Muscle layer of colon (tissue), 2 donors: ENCODE results near the gene PSMD14.

Source experiments
- H3K27ac ChIP-seq: one replicate; pipeline ENCODE4 v1.7.0; 2013; ENCODE audit warnings: low read depth, mild to moderate bottlenecking, low read length, moderate library complexity
- H3K27me3 ChIP-seq, 2 donors: one replicate each; pipeline ENCODE4 v1.7.0; 2013; ENCODE audit warnings: low read length in 2 of 2, mild to moderate bottlenecking in 2 of 2; ENCODE audit not compliant: insufficient read depth in 2 of 2, control insufficient read depth in 1 of 2
- H3K36me3 ChIP-seq: one replicate; pipeline ENCODE4 v1.7.0; 2013; ENCODE audit warnings: mild to moderate bottlenecking, low read length; ENCODE audit not compliant: insufficient read depth
- H3K4me1 ChIP-seq: one replicate; pipeline ENCODE4 v1.7.0; 2013; ENCODE audit warnings: mild to moderate bottlenecking, low read length; ENCODE audit not compliant: insufficient read depth
- H3K4me3 ChIP-seq, 2 donors: one replicate each; pipeline ENCODE4 v1.7.0; 2013; ENCODE audit warnings: low read length in 2 of 2, low read depth in 1 of 2, mild to moderate bottlenecking in 1 of 2, moderate library complexity in 1 of 2
- H3K9ac ChIP-seq: one replicate; pipeline ENCODE4 v1.7.0; 2013; ENCODE audit warnings: low read length
- H3K9me3 ChIP-seq: one replicate; pipeline ENCODE4 v1.7.0; 2013; ENCODE audit warnings: mild to moderate bottlenecking, low read length
- donor health status: abdominal sarcoma.
- donor health status: Adenocarcinoma of cecum.

PSMD14 gene

DNA sequence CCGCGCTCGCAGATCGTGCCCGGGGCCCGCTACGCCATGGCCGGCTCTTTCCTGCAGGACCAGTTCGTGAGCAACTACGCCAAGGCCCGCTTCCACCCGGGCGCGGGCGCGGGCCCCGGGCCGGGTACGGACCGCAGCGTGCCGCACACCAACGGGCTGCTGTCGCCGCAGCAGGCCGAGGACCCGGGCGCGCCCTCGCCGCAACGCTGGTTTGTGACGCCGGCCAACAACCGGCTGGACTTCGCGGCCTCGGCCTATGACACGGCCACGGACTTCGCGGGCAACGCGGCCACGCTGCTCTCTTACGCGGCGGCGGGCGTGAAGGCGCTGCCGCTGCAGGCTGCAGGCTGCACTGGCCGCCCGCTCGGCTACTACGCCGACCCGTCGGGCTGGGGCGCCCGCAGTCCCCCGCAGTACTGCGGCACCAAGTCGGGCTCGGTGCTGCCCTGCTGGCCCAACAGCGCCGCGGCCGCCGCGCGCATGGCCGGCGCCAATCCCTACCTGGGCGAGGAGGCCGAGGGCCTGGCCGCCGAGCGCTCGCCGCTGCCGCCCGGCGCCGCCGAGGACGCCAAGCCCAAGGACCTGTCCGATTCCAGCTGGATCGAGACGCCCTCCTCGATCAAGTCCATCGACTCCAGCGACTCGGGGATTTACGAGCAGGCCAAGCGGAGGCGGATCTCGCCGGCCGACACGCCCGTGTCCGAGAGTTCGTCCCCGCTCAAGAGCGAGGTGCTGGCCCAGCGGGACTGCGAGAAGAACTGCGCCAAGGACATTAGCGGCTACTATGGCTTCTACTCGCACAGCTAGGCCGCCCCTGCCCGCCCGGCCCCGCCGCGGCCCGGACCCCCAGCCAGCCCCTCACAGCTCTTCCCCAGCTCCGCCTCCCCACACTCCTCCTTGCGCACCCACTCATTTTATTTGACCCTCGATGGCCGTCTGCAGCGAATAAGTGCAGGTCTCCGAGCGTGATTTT, 115.5 kb downstream of the PSMD14 start:
- Histone ChIP-seq H3K4me1 (peaks cover 9% of the 10 kb centered on the region), H3K9ac (no peak overlapping the region), H3K36me3 (no peaks in the 10 kb centered on the region), H3K9me3 (peaks cover 12% of the 10 kb centered on the region), H3K27me3 (peaks cover 95 to 97% of the 10 kb centered on the region in 2 donors), H3K27ac (no peak overlapping the region), H3K4me3 (peak overlapping the region in 1 of 2 donors; percentile 12)

DNA sequence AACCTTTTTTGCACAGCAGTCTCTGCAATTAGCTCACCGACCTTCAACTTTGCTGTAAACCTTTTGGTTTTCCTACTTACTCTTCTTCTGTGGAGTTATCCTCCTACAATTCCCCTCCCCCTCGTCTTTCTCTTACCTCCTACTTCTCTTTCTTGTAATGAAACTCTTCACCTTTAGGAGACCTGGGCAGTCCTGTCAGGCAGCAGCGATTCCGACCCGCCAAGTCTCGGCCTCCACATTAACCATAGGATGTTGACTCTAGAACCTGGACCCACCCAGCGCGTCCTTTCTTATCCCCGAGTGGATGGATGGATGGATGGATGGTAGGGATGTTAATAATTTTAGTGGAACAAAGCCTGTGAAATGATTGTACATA, 116.2 kb downstream of the PSMD14 start:
- Histone ChIP-seq H3K27ac (no peak overlapping the region), H3K27me3 (peaks cover 92 to 93% of the 10 kb centered on the region in 2 donors), H3K9ac (no peak overlapping the region), H3K9me3 (peaks cover 12% of the 10 kb centered on the region), H3K36me3 (no peaks in the 10 kb centered on the region), H3K4me3 (no peak overlapping the region), H3K4me1 (peaks cover 5% of the 10 kb centered on the region)

DNA sequence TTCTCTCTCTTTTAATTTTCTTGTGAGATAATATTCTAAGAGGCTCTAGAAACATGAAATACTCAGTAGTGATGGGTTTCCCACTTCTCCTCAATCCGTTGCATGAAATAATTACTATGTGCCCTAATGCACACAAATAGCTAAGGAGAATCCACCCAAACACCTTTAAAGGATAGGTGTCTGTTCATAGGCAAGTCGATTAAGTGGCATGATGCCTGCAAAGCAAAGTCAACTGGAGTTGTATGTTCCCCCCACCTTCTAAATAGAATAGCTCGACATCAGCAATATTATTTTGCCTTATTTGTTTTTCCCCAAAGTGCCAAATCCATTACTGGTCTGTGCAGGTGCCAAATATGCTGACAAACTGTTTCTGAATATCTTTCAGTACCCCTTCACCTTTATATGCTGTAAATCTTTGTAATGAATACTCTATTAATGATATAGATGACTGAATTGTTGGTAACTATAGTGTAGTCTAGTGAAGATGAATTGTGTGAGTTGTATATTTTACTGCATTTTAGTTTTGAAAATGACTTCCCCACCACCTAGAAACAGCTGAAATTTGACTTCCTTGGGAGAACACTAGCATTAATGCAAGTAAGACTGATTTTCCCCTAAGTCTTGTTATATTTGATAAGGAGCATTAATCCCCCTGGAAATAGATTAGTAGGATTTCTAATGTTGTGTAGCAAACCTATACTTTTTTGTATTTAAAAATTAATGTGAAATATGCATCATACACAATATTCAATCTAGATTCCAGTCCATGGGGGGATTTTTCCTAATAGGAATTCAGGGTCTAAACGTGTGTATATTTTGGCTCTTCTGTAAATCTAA, 116.9 kb downstream of the PSMD14 start:
- Histone ChIP-seq H3K27ac (no peak overlapping the region), H3K36me3 (no peaks in the 10 kb centered on the region), H3K4me1 (peaks cover 5% of the 10 kb centered on the region), H3K9me3 (peaks cover 12% of the 10 kb centered on the region), H3K27me3 (peaks cover 89 to 91% of the 10 kb centered on the region in 2 donors), H3K4me3 (no peak overlapping the region), H3K9ac (no peak overlapping the region)

DNA sequence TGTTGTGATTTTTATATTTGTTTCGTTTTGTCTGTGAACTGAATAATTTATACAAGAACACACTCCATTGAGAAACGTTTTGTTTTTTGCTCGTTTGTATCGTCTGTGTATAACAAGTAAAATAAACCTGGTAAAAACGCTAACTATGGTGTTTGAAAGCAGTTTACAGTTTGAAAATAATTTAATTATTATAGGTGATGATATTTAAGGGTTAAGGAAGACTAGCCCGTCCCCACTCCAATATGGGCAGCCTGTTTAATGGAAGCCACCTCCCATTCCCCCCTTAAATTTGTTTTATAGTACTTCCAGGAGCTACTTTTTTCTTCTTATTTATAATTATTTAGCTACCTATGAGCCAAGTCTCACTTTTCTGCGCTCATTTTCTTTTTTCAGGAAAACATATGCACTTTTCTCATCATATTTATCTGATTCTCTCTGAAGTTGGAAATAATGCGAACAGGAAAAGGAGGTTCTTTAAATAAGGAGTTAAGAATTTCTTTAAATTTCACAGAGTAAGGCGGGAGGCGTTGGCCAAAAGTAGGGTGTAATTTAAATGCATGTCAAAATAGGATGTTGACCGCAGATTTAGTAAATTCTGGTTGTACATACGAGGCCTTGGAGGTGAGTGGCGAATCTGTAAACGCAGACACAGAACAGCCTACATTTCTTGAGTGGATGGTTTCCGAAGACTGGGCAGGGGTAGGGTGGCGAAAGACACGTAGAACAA, 117.7 kb downstream of the PSMD14 start:
- peaks cover 82 to 83% of the 10 kb centered on the region in 2 donors for H3K27me3 ChIP-seq
- peaks cover 5% of the 10 kb centered on the region for H3K4me1 ChIP-seq
- no peak overlapping the region for H3K4me3 ChIP-seq
- no peak overlapping the region for H3K9ac ChIP-seq
- peaks cover 12% of the 10 kb centered on the region for H3K9me3 ChIP-seq
- H3K36me3 ChIP-seq = no peaks in the 10 kb centered on the region
- no peak overlapping the region for H3K27ac ChIP-seq

DNA sequence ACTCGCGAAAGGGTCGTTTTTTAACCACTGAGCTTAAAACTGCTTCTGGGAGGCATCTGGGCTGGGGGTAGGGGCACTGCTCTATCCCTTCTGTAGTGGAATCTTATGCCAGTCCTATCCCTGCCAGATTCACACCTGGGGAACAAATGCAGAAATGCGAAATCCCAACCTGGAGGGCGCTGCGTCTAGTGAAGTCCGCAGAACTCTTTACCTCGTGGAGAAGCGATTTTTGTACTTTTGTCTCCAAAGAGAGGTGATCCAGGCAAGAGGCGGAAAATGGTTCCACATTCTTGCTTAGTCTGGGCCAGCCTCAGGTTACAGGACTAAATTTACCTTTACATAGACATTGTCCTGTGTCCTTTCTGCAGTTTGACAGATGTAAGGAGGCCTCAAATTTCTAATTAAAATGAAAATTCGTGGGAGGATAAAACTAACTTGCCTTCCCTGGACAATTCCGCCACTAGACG, 118.3 kb downstream of the PSMD14 start:
- H3K4me3 ChIP-seq = no peak overlapping the region
- H3K9ac ChIP-seq = no peak overlapping the region
- H3K27ac ChIP-seq = no peak overlapping the region
- H3K4me1 ChIP-seq = peaks cover 5% of the 10 kb centered on the region
- H3K36me3 ChIP-seq = no peaks in the 10 kb centered on the region
- H3K9me3 ChIP-seq = peaks cover 12% of the 10 kb centered on the region
- H3K27me3 ChIP-seq = peaks cover 76 to 77% of the 10 kb centered on the region in 2 donors

DNA sequence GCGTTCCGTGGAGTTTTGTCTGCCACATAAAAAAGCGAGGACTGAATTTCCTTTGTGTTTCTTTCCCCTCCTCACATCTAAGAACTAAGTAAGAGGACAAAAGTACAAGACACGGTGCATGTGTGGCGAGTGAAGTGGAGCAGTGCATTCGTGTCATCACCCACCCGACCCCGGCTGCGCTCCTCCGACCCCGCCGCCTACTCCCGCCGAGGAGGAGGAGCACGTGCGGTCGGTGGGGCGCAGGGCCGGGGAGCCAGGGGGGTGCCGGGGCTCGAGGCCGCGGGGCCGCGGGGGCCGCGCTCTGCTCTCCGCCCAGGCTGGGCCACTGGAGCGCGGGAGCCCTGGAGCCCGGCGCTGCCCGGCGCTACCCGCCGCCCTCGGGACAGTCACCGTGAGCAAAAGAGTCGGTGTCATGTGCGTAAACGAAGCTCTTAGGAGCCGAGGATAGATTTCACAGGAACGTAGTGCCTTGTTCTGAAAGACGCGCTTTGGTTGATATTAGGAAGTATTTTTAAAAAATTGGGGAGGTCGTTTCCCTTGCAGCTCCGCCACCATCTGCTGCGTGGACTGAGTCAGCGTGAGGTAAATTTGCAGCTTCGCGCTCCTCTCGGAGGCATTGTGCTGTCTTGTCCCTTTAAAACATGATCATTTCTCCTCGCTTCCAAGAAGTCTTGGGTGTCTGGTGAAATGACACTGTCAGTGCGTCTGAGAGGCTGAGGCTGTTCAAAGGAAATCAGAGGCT, 118.9 kb downstream of the PSMD14 start:
- Histone ChIP-seq H3K9ac (no peak overlapping the region), H3K9me3 (peaks cover 7% of the 10 kb centered on the region), H3K4me3 (no peak overlapping the region), H3K36me3 (no peaks in the 10 kb centered on the region), H3K4me1 (peaks cover 5% of the 10 kb centered on the region), H3K27ac (no peak overlapping the region), H3K27me3 (peaks cover 69 to 71% of the 10 kb centered on the region in 2 donors)

GRCh38 chr2:161427664-161428587, 119.7 kb downstream of the PSMD14 start:
- H3K27me3 ChIP-seq = peaks cover 61 to 63% of the 10 kb centered on the region in 2 donors
- no peak overlapping the region for H3K9ac ChIP-seq
- H3K4me1 ChIP-seq = peaks cover 5% of the 10 kb centered on the region
- no peak overlapping the region for H3K27ac ChIP-seq
- no peaks in the 10 kb centered on the region for H3K36me3 ChIP-seq
- peaks cover 7% of the 10 kb centered on the region for H3K9me3 ChIP-seq
- no peak overlapping the region for H3K4me3 ChIP-seq

- Histone ChIP-seq H3K36me3 (no peaks in the 10 kb centered on the region), H3K4me1 (peaks cover 5% of the 10 kb centered on the region), H3K27ac (no peak overlapping the region), H3K27me3 (peaks cover 38 to 39% of the 10 kb centered on the region in 2 donors), H3K4me3 (no peak overlapping the region), H3K9me3 (no peaks in the 10 kb centered on the region), H3K9ac (no peak overlapping the region)
Measured at GRCh38 chr2:161430386-161430785, 122.2 kb downstream of the PSMD14 start.

DNA sequence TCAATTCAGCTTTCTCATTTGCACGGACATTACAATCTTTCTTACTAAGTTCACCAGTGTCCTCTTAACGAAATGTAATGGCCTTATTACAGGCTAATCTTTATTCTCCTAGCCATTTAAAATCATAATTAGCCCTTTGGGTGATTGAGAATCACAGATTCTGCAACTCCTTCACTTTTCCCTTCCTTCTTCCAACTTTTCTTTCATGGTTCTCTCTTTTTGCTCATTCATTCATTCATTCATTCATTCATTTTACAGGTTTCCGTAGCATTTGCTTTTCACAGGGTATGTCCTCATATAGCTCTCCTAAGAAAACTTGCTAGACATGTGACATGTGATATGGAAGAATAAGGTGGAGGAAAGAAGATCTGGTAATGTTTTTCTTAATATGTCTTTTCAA, 123.9 kb downstream of the PSMD14 start:
- Histone ChIP-seq H3K4me1 (no peaks in the 10 kb centered on the region), H3K9ac (no peak overlapping the region), H3K9me3 (no peaks in the 10 kb centered on the region), H3K4me3 (no peak overlapping the region), H3K36me3 (no peaks in the 10 kb centered on the region), H3K27me3 (peaks cover 21 to 22% of the 10 kb centered on the region in 2 donors), H3K27ac (no peak overlapping the region)

DNA sequence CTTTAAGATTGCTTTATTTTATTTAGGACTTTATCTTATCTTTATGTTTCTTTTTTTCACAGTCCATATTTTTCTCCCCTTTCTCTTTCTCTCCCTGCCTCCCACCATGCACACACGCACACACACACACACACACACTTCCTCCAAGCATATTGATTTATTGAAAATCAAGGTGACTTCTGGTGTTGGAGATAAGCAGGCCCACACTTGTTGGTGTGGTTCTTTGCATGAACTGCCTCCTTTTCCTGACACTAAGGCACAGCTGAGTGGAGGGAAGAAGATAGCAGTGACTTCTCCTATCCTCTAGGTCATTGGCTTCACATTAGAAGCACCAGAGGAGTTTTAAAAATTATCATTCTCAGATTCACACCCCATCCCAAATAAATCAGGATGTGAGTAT, 125.9 kb downstream of the PSMD14 start:
- no peak overlapping the region for H3K4me3 ChIP-seq
- no peaks in the 10 kb centered on the region for H3K4me1 ChIP-seq
- H3K27me3 ChIP-seq = peaks cover 6 to 7% of the 10 kb centered on the region in 2 donors
- no peak overlapping the region for H3K27ac ChIP-seq
- no peaks in the 10 kb centered on the region for H3K9me3 ChIP-seq
- no peaks in the 10 kb centered on the region for H3K36me3 ChIP-seq
- no peak overlapping the region for H3K9ac ChIP-seq
